SK-N-SH (cell line): Measurements from ENCODE around the gene SULF2. TPM values are rescaled to one million over a fixed set of nuclear protein-coding genes. Genes with fewer than 3 reads are reported as not detected.

Source experiments
- CTCF ChIA-PET: fragments of 300-600, 350-600 bp; formaldehyde crosslinking; extraction: SDS; loops from one replicate; lab custom pipeline; 2021; lab: Yijun Ruan, JAX
- POLR2A ChIA-PET: fragments of 350-600 bp; sonication (Branson Sonifier 250); formaldehyde crosslinking; extraction: SDS; loops from one replicate; lab custom pipeline; 2020; ENCODE audit warnings: antibody characterized with exemption, inconsistent platforms; lab: Yijun Ruan, JAX
- DNase-seq: peaks from one replicate; pipeline ENCODE4 v3.0.0; 2012
- H2AFZ ChIP-seq: fragments of 200-600 bp; sonication (generic); 2 replicates; pipeline ENCODE4 v1.8.1; 2016; ENCODE audit warnings: antibody characterized with exemption, mild to moderate bottlenecking, low read depth
- H3F3A ChIP-seq: fragments of 200-600 bp; sonication (generic); replicated peaks from 2 replicates; pipeline ENCODE3; 2016; ENCODE audit warnings: antibody characterized with exemption, mild to moderate bottlenecking; ENCODE audit not compliant: insufficient read depth
- H3K27ac ChIP-seq, 2 experiments: fragments of 200-500 bp in 1 of 2; fragments of 200-600 bp in 1 of 2; sonication (Bioruptor generic) in 1 of 2; sonication (generic), shearing (Covaris generic) in 1 of 2; 2 replicates each; pipeline versions ENCODE4 v1.5.1 to v1.6.1; 2014 to 2016; ENCODE audit warnings: low read depth in 2 of 2, inconsistent platforms in 1 of 2, low read length in 1 of 2, mild to moderate bottlenecking in 1 of 2, mixed read lengths in 1 of 2
- H3K27me3 ChIP-seq: fragments of 200-600 bp; sonication (generic), shearing (Covaris generic); 2 replicates; pipeline ENCODE4 v1.6.1; 2016; ENCODE audit warnings: mixed run types; ENCODE audit not compliant: insufficient read depth
- H3K36me3 ChIP-seq, 2 experiments: fragments of 200-500 bp in 1 of 2; fragments of 200-600 bp in 1 of 2; sonication (Bioruptor generic) in 1 of 2; sonication (generic) in 1 of 2; replicated peaks in 1 of 2; 2 replicates each; pipeline versions ENCODE3 to v1.5.1; 2014 to 2016; ENCODE audit warnings: low read length in 1 of 2, mild to moderate bottlenecking in 1 of 2; ENCODE audit not compliant: insufficient read depth in 2 of 2, control insufficient read depth in 1 of 2
- H3K4me1 ChIP-seq, 2 experiments: fragments of 200-500 bp in 1 of 2; fragments of 200-600 bp in 1 of 2; sonication (Bioruptor generic) in 1 of 2; sonication (generic), shearing (Covaris generic) in 1 of 2; 2 replicates each; pipeline versions ENCODE4 v1.5.1 to v1.6.1; 2014 to 2016; ENCODE audit warnings: low read depth in 1 of 2, low read length in 1 of 2, mixed run types in 1 of 2; ENCODE audit not compliant: insufficient read depth in 2 of 2, control insufficient read depth in 1 of 2
- H3K4me2 ChIP-seq: fragments of 200-600 bp; sonication (generic), shearing (Covaris generic); 2 replicates; pipeline ENCODE4 v1.6.1; 2017; ENCODE audit warnings: mixed run types
- H3K4me3 ChIP-seq, 2 experiments: fragments of 200-500 bp in 1 of 2; fragments of 200-600 bp in 1 of 2; sonication (Bioruptor generic) in 1 of 2; sonication (generic), shearing (Covaris generic) in 1 of 2; 2 replicates each; pipeline versions ENCODE4 v1.5.1 to v1.8.1; 2014 to 2016; ENCODE audit warnings: low read depth in 2 of 2, inconsistent platforms in 1 of 2, low read length in 1 of 2, mild to moderate bottlenecking in 1 of 2, mixed read lengths in 1 of 2, moderate library complexity in 1 of 2
- H3K79me2 ChIP-seq: fragments of 200-600 bp; sonication (generic); 2 replicates; pipeline ENCODE4 v1.8.1; 2017; ENCODE audit warnings: mild to moderate bottlenecking; ENCODE audit not compliant: insufficient read depth
- H3K9ac ChIP-seq: fragments of 200-600 bp; sonication (generic); 2 replicates; pipeline ENCODE4 v1.6.1; 2017; ENCODE audit warnings: mixed run types
- H3K9me2 ChIP-seq: fragments of 200-600 bp; sonication (generic); 2 replicates; pipeline ENCODE4 v1.6.1; 2017; ENCODE audit warnings: mixed run types
- H3K9me3 ChIP-seq: fragments of 200-600 bp; sonication (generic); 2 replicates; pipeline ENCODE4 v1.6.1; 2017; ENCODE audit warnings: mixed run types, mild to moderate bottlenecking, moderate library complexity
- H4K20me1 ChIP-seq: fragments of 200-600 bp; sonication (generic); 2 replicates; pipeline ENCODE4 v1.6.1; 2017; ENCODE audit warnings: mild to moderate bottlenecking, mixed run types; ENCODE audit not compliant: insufficient read depth
- CHD2 ChIP-seq: fragments of 150-350 bp; IDR thresholded peaks from 2 replicates; pipeline ENCODE4 v1.6.1; 2018; ENCODE audit warnings: low read length; ENCODE audit not compliant: partially characterized antibody
- EZH2phosphoT487 ChIP-seq: fragments of 200-600 bp; sonication (generic); IDR thresholded peaks from 2 replicates; pipeline ENCODE4 v1.6.1; 2017; ENCODE audit warnings: low read depth, mixed run types, mild to moderate bottlenecking, antibody characterized with exemption, moderate library complexity, borderline replicate concordance
- FOSL2 ChIP-seq: IDR thresholded peaks from 2 replicates; pipeline ENCODE4 v1.4.0; 2012; ENCODE audit warnings: low read depth, mild to moderate bottlenecking, moderate library complexity, borderline replicate concordance
- FOXJ3 ChIP-seq: sonication (generic); formaldehyde crosslinking; IDR thresholded peaks from 2 replicates; pipeline ENCODE4 v1.5.1; 2020; ENCODE audit warnings: mild to moderate bottlenecking, missing genetic modification reagents
- FOXM1 ChIP-seq: IDR thresholded peaks from 2 replicates; pipeline ENCODE4 v1.4.0; 2012; ENCODE audit warnings: low read depth, mild to moderate bottlenecking
- MEF2A ChIP-seq: IDR thresholded peaks from 2 replicates; pipeline ENCODE4 v1.4.0; 2012; ENCODE audit warnings: low read depth, borderline replicate concordance
- MXI1 ChIP-seq: IDR thresholded peaks from 2 replicates; pipeline ENCODE4 v1.6.1; 2012; ENCODE audit warnings: mild to moderate bottlenecking, low read depth, low read length, improper control_type of control experiment
- NFIC ChIP-seq: IDR thresholded peaks from 2 replicates; pipeline ENCODE4 v1.4.0; 2012; ENCODE audit warnings: borderline replicate concordance
- POLR2AphosphoS5 ChIP-seq: IDR thresholded peaks from 2 replicates; pipeline ENCODE4 v1.6.1; 2012; ENCODE audit warnings: low read depth, low read length
- RFX5 ChIP-seq: IDR thresholded peaks from 2 replicates; pipeline ENCODE4 v1.6.1; 2012; ENCODE audit warnings: mild to moderate bottlenecking, improper control_type of control experiment, low read length
- RXRA ChIP-seq: IDR thresholded peaks from 2 replicates; pipeline ENCODE4 v1.4.0; 2012; ENCODE audit warnings: low read depth, mild to moderate bottlenecking, borderline replicate concordance
- SIN3A ChIP-seq: IDR thresholded peaks from 2 replicates; pipeline ENCODE4 v1.6.1; 2012; ENCODE audit warnings: low read depth, mild to moderate bottlenecking, low read length, moderate library complexity, borderline replicate concordance
- TAF1 ChIP-seq: IDR thresholded peaks from 2 replicates; pipeline ENCODE4 v1.6.1; 2012; ENCODE audit warnings: low read depth, mild to moderate bottlenecking, low read length, moderate library complexity, borderline replicate concordance
- TCF12 ChIP-seq: IDR thresholded peaks from 2 replicates; pipeline ENCODE4 v1.4.0; 2012
- TEAD4 ChIP-seq: IDR thresholded peaks from 2 replicates; pipeline ENCODE4 v1.4.0; 2012; ENCODE audit warnings: mild to moderate bottlenecking, borderline replicate concordance; ENCODE audit not compliant: insufficient read depth
- YY1 ChIP-seq: IDR thresholded peaks from 2 replicates; pipeline ENCODE4 v1.4.0; 2012; ENCODE audit warnings: low read depth, mild to moderate bottlenecking
- WGBS: methylation state at CpG from one replicate; pipeline ENCODE4 v1.1.6; 2017; ENCODE audit warnings: low lambda C conversion rate; 5-methylcytosine and 5-hydroxymethylcytosine counted together
- polyA plus RNA-seq, 3 experiments: library from polyadenylated mRNA; depleted of rRNA; stranded (reverse); fragments of >200 nt; gene quantifications; 2 replicates each; pipeline ENCODE4 v1.2.3, GENCODE V29; 2012
- TF ChIP-seq, protein P1 (sequence below): IDR thresholded peaks from 2 replicates; pipeline ENCODE4 v1.4.0; 2012; ENCODE audit warnings: low read depth, borderline replicate concordance
- TF ChIP-seq, protein P2 (sequence below): fragments of 150-350 bp; IDR thresholded peaks from 2 replicates; pipeline ENCODE4 v1.6.1; 2016; ENCODE audit warnings: mild to moderate bottlenecking, low read depth, low read length
- TF ChIP-seq, protein P3 (sequence below): fragments of 200-600 bp; sonication (generic); IDR thresholded peaks from 2 replicates; pipeline ENCODE4 v1.6.1; 2017; ENCODE audit warnings: antibody characterized with exemption, mild to moderate bottlenecking, moderate library complexity

The SULF2 gene
- polyA plus RNA-seq, 1 of the 3 experiments (the other 2 are of a cell fraction), result 20.2 TPM

DNA sequence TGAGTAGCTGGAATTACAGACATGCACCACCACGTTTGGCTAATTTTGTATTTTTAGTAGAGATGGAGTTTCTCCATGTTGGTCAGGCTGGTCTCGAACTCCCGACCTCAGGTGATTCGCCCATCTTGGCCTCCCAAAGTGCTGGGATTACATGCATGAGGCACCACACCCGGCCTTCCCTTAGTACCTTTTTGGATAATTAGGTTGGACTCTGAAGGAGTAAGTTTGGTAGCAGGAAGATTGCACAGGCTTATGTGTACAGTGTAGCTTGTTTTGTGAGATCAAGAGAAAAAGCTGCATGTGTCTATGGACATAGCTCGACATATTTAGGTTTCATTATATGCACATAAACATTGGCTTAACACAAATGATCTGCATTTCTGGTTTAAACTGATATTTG, 166.8 kb downstream of the SULF2 start:
- no peak overlapping the region for H3K4me2 ChIP-seq
- no peaks in the 10 kb centered on the region for H4K20me1 ChIP-seq
- DNase-seq, result no peak
- WGBS, result 94% methylated on average over 6 of the region's 6 CpGs
- ChIA-PET CTCF (interaction anchor here (1.1 to 5.5 kb wide), 3 partner anchors 114 to 424 kb away, joined by 3 to 71 read pairs (median 3); no protein-coding TSS in a partner anchor), POLR2A (interaction anchor here (0.5 kb wide), 1 partner anchor 157 kb away, joined by 3 read pairs; no protein-coding TSS in a partner anchor)
- no peak overlapping the region for H3K4me3 ChIP-seq
- no peak overlapping the region for H3K9ac ChIP-seq
- no peaks in the 10 kb centered on the region for H3K9me3 ChIP-seq
- no peaks in the 10 kb centered on the region for H3K27me3 ChIP-seq
- H2AFZ ChIP-seq, result no peak overlapping the region
- peaks cover 8% of the 10 kb centered on the region for H3F3A ChIP-seq
- H3K27ac ChIP-seq, result no peak overlapping the region
- H3K4me1 ChIP-seq, result no peaks in the 10 kb centered on the region; a peak in 1 of 4 replicates
- peaks cover 5 to 6% of the 10 kb centered on the region in 2 experiments for H3K36me3 ChIP-seq
- no peaks in the 10 kb centered on the region for H3K9me2 ChIP-seq
- TF ChIP-seq NFIC (no peak), FOXM1 (no peak), POLR2AphosphoS5 (no peak), RFX5 (no peak), FOXJ3 (CRISPR knock-in tag) (no peak), CHD2 (no peak), TEAD4 (no peak)
- TF ChIP-seq, protein P1, sequence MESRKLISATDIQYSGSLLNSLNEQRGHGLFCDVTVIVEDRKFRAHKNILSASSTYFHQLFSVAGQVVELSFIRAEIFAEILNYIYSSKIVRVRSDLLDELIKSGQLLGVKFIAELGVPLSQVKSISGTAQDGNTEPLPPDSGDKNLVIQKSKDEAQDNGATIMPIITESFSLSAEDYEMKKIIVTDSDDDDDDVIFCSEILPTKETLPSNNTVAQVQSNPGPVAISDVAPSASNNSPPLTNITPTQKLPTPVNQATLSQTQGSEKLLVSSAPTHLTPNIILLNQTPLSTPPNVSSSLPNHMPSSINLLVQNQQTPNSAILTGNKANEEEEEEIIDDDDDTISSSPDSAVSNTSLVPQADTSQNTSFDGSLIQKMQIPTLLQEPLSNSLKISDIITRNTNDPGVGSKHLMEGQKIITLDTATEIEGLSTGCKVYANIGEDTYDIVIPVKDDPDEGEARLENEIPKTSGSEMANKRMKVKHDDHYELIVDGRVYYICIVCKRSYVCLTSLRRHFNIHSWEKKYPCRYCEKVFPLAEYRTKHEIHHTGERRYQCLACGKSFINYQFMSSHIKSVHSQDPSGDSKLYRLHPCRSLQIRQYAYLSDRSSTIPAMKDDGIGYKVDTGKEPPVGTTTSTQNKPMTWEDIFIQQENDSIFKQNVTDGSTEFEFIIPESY, result no peak
- peaks cover 5% of the 10 kb centered on the region; the same call in 1 of the 2 replicates for H3K79me2 ChIP-seq

DNA sequence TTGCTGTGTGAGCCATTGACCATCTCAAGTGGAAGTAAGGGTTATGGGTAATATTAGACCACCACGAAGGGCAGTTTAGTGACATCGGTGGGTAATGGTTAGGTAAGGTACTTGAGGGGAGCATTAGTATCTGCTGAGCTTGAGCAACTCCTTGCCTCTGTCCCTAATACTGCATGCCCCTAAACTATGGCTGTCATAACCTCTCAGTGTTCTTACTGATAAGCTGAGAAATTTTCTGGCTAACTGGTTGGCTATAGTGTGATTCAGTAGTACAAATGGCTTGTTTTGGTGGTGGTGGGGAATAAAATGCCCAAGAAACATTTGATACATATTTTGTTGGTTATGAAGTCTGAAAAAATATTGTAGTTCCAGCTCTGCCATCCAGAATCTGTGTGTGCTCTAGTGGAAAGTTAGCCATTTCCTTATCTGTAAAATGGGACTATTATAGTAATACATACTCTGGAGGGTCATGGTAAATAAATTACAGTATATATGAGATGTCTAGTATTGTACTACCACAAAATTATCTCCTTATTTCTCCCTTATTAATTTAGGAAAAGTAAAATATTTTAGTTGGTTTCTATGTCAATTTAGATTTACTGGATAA, 170.5 kb downstream of the SULF2 start:
- 100% methylated on average over 2 of the region's 2 CpGs for WGBS
- peaks cover 0 to 10% of the 10 kb centered on the region in 2 experiments; a peak in 1 of 4 replicates for H3K4me1 ChIP-seq
- no peaks in the 10 kb centered on the region for H3K9me3 ChIP-seq
- DNase-seq, result no peak
- H3K79me2 ChIP-seq, result peaks cover 15% of the 10 kb centered on the region
- H2AFZ ChIP-seq, result no peak overlapping the region
- no peak overlapping the region for H3K4me2 ChIP-seq
- ChIA-PET POLR2A (no interaction called here), CTCF (interaction anchor here (0.7 to 5.4 kb wide), 7 partner anchors 13 to 1006 kb away, joined by 3 to 32 read pairs (median 4); partner anchors contain the start of gene NCOA3)
- H3K27ac ChIP-seq, result no peak overlapping the region
- H3K4me3 ChIP-seq, result no peak overlapping the region
- no peaks in the 10 kb centered on the region for H3K27me3 ChIP-seq
- H3K36me3 ChIP-seq, result no peaks in the 10 kb centered on the region
- no peaks in the 10 kb centered on the region for H4K20me1 ChIP-seq
- no peak overlapping the region for H3K9ac ChIP-seq
- H3K9me2 ChIP-seq, result no peaks in the 10 kb centered on the region
- H3F3A ChIP-seq, result peaks cover 5% of the 10 kb centered on the region
- no peak for TF ChIP-seq TAF1
- TF ChIP-seq YY1, result no peak
- TF ChIP-seq POLR2AphosphoS5, result no peak
- no peak for TF ChIP-seq TCF12
- TF ChIP-seq, protein P2, sequence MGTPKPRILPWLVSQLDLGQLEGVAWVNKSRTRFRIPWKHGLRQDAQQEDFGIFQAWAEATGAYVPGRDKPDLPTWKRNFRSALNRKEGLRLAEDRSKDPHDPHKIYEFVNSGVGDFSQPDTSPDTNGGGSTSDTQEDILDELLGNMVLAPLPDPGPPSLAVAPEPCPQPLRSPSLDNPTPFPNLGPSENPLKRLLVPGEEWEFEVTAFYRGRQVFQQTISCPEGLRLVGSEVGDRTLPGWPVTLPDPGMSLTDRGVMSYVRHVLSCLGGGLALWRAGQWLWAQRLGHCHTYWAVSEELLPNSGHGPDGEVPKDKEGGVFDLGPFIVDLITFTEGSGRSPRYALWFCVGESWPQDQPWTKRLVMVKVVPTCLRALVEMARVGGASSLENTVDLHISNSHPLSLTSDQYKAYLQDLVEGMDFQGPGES, result no peak
- TF ChIP-seq TEAD4, result no peak
- no peak for TF ChIP-seq RXRA
- no peak for TF ChIP-seq EZH2phosphoT487
- TF ChIP-seq FOSL2, result no peak
- TF ChIP-seq RFX5, result no peak
- no peak for TF ChIP-seq MXI1
- no peak for TF ChIP-seq SIN3A
- TF ChIP-seq, protein P3, sequence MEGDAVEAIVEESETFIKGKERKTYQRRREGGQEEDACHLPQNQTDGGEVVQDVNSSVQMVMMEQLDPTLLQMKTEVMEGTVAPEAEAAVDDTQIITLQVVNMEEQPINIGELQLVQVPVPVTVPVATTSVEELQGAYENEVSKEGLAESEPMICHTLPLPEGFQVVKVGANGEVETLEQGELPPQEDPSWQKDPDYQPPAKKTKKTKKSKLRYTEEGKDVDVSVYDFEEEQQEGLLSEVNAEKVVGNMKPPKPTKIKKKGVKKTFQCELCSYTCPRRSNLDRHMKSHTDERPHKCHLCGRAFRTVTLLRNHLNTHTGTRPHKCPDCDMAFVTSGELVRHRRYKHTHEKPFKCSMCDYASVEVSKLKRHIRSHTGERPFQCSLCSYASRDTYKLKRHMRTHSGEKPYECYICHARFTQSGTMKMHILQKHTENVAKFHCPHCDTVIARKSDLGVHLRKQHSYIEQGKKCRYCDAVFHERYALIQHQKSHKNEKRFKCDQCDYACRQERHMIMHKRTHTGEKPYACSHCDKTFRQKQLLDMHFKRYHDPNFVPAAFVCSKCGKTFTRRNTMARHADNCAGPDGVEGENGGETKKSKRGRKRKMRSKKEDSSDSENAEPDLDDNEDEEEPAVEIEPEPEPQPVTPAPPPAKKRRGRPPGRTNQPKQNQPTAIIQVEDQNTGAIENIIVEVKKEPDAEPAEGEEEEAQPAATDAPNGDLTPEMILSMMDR, result no peak
- TF ChIP-seq MEF2A, result no peak
- TF ChIP-seq, protein P1, result no peak
